HG02588 (cell line): ENCODE data around the gene DMKN.
"Not testable (repeated sequence)": the region's sequence is repeated elsewhere in the genome, so short reads cannot be mapped to it uniquely, and the experiment has no call there.

Experiments
- ATAC-seq: cut with Tn5 transposase; IDR thresholded peaks from one replicate; pipeline ENCODE4 v1.9.1; 2021; ENCODE audit warnings: mild to moderate bottlenecking, moderate library complexity; ENCODE audit not compliant: unreplicated experiment

The DMKN gene

DNA sequence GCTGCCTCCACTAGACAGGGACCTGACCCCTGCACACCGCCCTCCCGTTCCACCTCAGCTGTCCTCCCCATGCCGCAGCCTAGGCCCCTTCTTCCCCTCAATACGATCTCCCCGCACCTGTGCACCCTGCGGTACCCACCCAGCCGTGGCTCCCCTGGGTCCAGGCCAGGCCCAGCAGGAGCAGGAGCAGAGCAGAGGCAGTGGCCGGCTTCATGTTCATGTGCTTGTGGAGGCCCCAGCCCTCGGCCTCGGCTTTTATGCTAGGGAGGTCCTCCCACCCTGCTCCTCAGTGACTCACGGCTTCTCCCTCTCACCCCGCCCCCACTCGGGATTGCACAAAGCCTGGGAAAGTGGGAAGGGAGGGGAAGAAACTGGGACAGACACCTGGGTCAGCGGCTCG lies 11.8 kb downstream of the DMKN start:
- ATAC-seq = no peak

GRCh38 chr19:35500611-35501010 lies 12.8 kb downstream of the DMKN start:
- ATAC-seq = no peak

- no peak for ATAC-seq
These were observed 14.4 kb downstream of the DMKN start for GRCh38 chr19:35498984-35499527.

GRCh38 chr19:35498220-35498619 lies 15.2 kb downstream of the DMKN start:
- no peak for ATAC-seq

GRCh38 chr19:35497406-35497805 lies 16.0 kb downstream of the DMKN start:
- ATAC-seq = no peak

- no peak for ATAC-seq
These were observed 18.1 kb downstream of the DMKN start for GRCh38 chr19:35495107-35496064.

DNA sequence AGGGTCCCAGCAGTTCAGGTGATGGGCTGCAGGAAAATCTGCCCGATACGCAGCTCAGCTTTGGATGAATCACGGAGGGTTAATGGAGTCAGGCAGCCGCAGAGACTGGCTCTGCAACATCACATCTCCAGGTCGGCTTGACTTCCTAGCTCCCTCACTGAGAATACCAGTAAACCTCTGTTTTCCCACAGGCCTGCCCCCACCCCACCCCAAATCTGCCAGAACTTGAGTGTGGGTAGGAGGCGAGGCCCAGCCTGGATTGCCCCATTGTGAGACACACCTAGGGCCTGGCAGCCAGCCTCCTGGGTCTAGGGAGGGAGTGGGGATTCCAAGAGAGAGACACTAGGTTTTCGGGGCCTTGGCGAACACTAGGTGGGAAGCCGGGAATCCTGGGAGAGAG lies 19.5 kb downstream of the DMKN start:
- no peak for ATAC-seq

GRCh38 chr19:35491836-35492360 lies 21.6 kb downstream of the DMKN start:
- ATAC-seq = no peak

DNA sequence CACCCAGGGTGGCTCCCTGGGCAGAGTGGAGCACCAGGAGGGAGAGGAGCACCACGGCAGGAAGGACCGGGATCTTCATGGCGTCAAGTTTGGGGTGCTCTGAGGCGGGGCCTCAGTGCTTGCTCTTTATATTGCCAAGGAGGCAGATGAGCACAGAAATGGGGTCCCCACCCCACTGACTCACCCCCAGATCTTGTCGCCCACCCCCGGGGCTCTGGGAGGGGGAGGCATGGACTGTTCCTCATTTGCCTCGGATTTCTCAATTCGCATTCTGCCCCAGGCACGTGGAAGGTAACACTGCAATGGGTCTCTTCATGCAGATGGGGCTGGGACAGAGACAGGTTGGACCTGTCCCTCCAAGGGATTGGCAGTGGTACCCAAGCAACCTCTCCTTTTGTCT lies 23.1 kb downstream of the DMKN start, which contains the start of gene KRTDAP:
TSS of gene KRTDAP (minus strand) at position 101 of the 400 bp plus-strand sequence. CDS start at position 79, 22 bp downstream.
- ATAC-seq = no peak

- ATAC-seq = no peak
These were observed 24.8 kb downstream of the DMKN start for GRCh38 chr19:35488677-35489076.

- no peak for ATAC-seq
These were observed 25.7 kb downstream of the DMKN start for GRCh38 chr19:35487656-35488182.

DNA sequence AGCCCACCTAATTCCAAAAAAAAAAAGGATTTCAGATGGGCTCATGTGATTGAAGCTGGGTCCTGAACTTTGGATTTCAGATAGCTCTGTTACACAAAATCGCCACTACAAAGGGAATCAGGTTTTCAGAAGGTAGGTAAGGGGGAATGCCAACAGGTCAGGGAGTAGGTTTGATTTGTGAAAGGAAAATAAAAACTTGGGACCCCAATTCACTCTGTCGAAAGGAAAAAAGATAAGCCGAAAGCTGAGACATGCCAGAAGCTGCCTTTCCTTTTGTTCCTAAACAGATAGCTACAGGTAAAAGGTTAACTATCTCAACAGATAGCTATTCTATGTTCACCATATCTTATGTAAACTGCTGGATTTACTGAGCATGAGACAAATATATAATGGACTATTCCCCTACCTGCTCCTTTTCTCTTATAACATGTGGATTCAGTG lies 27.2 kb downstream of the DMKN start:
- ATAC-seq = no peak

GRCh38 chr19:35484252-35485036 lies 29.0 kb downstream of the DMKN start:
- peak; percentile 44 for ATAC-seq

GRCh38 chr19:35483089-35483488 lies 30.4 kb downstream of the DMKN start:
- no peak for ATAC-seq

- no peak for ATAC-seq
These were observed 34.4 kb downstream of the DMKN start for GRCh38 chr19:35478794-35479677.

GRCh38 chr19:35476149-35476548 lies 37.3 kb downstream of the DMKN start:
- no peak for ATAC-seq

DNA sequence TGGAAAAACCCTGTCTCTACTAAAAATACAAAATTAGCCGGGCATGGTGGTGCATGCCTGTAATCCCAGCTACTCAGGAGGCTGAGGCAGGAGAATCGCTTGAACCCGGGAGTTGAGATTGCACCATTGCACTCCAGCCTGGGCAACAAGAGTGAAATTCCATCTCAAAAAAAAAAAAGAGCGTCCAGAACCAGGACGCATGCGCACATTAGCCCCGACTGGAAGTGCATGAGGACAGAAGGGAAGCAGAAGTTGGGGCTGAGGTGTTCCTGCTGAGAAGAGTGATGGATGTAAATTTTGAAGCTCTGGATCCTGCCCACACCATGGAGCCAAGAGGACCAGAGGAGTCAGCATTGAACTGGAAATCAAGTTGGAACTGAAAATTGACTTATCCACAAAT lies 38.9 kb downstream of the DMKN start:
- not testable (repeated sequence) for ATAC-seq

GRCh38 chr19:35474104-35474503 lies 39.3 kb downstream of the DMKN start:
- no peak for ATAC-seq

DNA sequence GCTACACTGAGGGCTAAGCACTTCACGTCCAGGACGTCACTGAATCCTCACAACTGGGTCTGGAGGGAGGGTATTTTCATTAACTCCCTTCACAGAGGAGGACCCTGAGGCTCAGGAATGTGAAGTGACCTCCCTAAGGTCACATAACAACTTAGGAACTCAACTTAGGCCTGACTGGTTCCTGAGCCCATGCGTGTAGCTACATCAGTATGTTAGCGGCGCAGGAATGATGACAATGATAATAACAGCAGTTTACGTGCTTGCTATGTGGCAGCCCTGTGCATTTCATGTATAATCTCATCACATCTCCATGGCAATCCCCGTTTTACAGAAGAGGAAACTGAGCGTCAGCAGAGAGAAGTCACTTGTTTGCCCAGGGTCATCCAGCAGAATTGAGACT lies 41.5 kb downstream of the DMKN start:
- ATAC-seq = no peak

GRCh38 chr19:35471075-35471474 lies 42.4 kb downstream of the DMKN start:
- ATAC-seq = not testable (repeated sequence)
